ENCODE results near the gene RHOU. TPM values are rescaled to one million over a fixed set of nuclear protein-coding genes. Genes with fewer than 3 reads are reported as not detected.

Gene RHOU
- total and polyA plus RNA-seq, 2 of the 13 experiments (the other 11 are each of a cell fraction or from before 2014, with no cell fraction given): 11.9 to 18.5 TPM

- TF ChIP-seq PATZ1 (CRISPR knock-in tag; IDR thresholded peaks at IDR 0.05): peak; percentile 71
- no peak for TF ChIP-seq ZSCAN5A (CRISPR knock-in tag; IDR thresholded peaks at IDR 0.05; ENCODE audit: borderline replicate concordance)
- no peak for TF ChIP-seq PHF20 (CRISPR knock-in tag; IDR thresholded peaks at IDR 0.05)
- no peak for TF ChIP-seq ZC3H4 (CRISPR knock-in tag; IDR thresholded peaks at IDR 0.05; ENCODE audit: borderline replicate concordance)
- 0 out of 2 replicates have a peak, but pooled peaks have one; percentile 25 for TF ChIP-seq FOXP4 (CRISPR knock-in tag; IDR thresholded peaks at IDR 0.05)
- TF ChIP-seq CREM (IDR thresholded peaks at IDR 0.05): no peak
- no peak for TF ChIP-seq CREM (CRISPR knock-in tag; IDR thresholded peaks at IDR 0.05)
- no peak for TF ChIP-seq MIER3 (CRISPR knock-in tag; IDR thresholded peaks at IDR 0.05; ENCODE audit: borderline replicate concordance)
- TF ChIP-seq ZNF780A (CRISPR knock-in tag; IDR thresholded peaks at IDR 0.05): no peak
- TF ChIP-seq POLR2AphosphoS2 (IDR thresholded peaks at IDR 0.05; ENCODE audit: low read depth, low read length): no peak
- no peak for TF ChIP-seq ZNF460 (CRISPR knock-in tag; IDR thresholded peaks at IDR 0.05; ENCODE audit: borderline replicate concordance)
- no peak for TF ChIP-seq ZNF672 (CRISPR knock-in tag; IDR thresholded peaks at IDR 0.05)
- peak; percentile 14; the same call in 1 of the 2 replicates for TF ChIP-seq ZIK1 (CRISPR knock-in tag; IDR thresholded peaks at IDR 0.05; ENCODE audit: borderline replicate concordance, low read depth)
- TF ChIP-seq ATAD3A (CRISPR knock-in tag; IDR thresholded peaks at IDR 0.05): no peak
- TF ChIP-seq ZFX (CRISPR knock-in tag; IDR thresholded peaks at IDR 0.05; ENCODE audit: low read depth): peak; percentile 69
- TF ChIP-seq RFX5 (IDR thresholded peaks at IDR 0.05; ENCODE audit: low read depth, low read length): no peak
- no peak for TF ChIP-seq KMT2A (CRISPR knock-in tag; IDR thresholded peaks at IDR 0.05)
- no peak for TF ChIP-seq CHD2 (IDR thresholded peaks at IDR 0.05; ENCODE audit: low read depth, low read length)
- 0 out of 2 replicates have a peak, but pooled peaks have one; percentile 14 for TF ChIP-seq GATAD2A (CRISPR knock-in tag; IDR thresholded peaks at IDR 0.05)
- no peak for TF ChIP-seq CREB1 (IDR thresholded peaks at IDR 0.05)
- TF ChIP-seq CREB1 (CRISPR knock-in tag; IDR thresholded peaks at IDR 0.05): no peak
- no peak for TF ChIP-seq ZNF562 (CRISPR knock-in tag; IDR thresholded peaks at IDR 0.05; ENCODE audit: borderline replicate concordance)
- TF ChIP-seq ZMYM3 (CRISPR knock-in tag; IDR thresholded peaks at IDR 0.05): peak; percentile 43; the same call in 1 of the 2 replicates
- no peak for TF ChIP-seq ZNF724P (CRISPR knock-in tag; IDR thresholded peaks at IDR 0.05; ENCODE audit: borderline replicate concordance)
- peak; percentile 77 for TF ChIP-seq ZFY (CRISPR knock-in tag; IDR thresholded peaks at IDR 0.05)
- TF ChIP-seq ZNF629 (CRISPR knock-in tag; conservative IDR thresholded peaks at IDR 0.05): no peak
- no peak for TF ChIP-seq ZNF354B (CRISPR knock-in tag; IDR thresholded peaks at IDR 0.05)
- TF ChIP-seq SIX1 (CRISPR knock-in tag; IDR thresholded peaks at IDR 0.05; ENCODE audit: borderline replicate concordance): no peak
Measured at GRCh38 chr1:228734881-228735801, at the start of gene RHOU (continued).

All from HepG2 (cell line).